GM19240 (cell line): ENCODE measurements around the gene LDAF1.
"Not testable (repeated sequence)": the region's sequence is repeated elsewhere in the genome, so short reads cannot be mapped to it uniquely, and the experiment has no call there.

Experiments used
- DNase-seq: peaks from one replicate; pipeline ENCODE4 v3.0.0; 2011; ENCODE audit warnings: low spot score; ENCODE audit not compliant: insufficient read length

The LDAF1 gene

GRCh38 chr16:21161211-21161610 lies 2.7 kb downstream of the LDAF1 start:
- DNase-seq = no peak

GRCh38 chr16:21162661-21163151 lies 4.2 kb downstream of the LDAF1 start:
- no peak for DNase-seq

- no peak for DNase-seq
These were observed 5.1 kb downstream of the LDAF1 start for GRCh38 chr16:21163576-21163975.

- no peak for DNase-seq
These were observed 6.2 kb downstream of the LDAF1 start for GRCh38 chr16:21164521-21165168.

GRCh38 chr16:21166561-21166961 lies 8.1 kb downstream of the LDAF1 start:
- no peak for DNase-seq

GRCh38 chr16:21167360-21167759 lies 8.9 kb downstream of the LDAF1 start:
- DNase-seq = no peak

- DNase-seq = no peak
These were observed 9.6 kb downstream of the LDAF1 start for GRCh38 chr16:21167929-21168602.

GRCh38 chr16:21169249-21169981 lies 10.9 kb downstream of the LDAF1 start:
- DNase-seq = no peak

GRCh38 chr16:21170116-21170515 lies 11.6 kb downstream of the LDAF1 start:
- not testable (repeated sequence) for DNase-seq

GRCh38 chr16:21172650-21173049 lies 14.2 kb downstream of the LDAF1 start:
- no peak for DNase-seq

GRCh38 chr16:21175397-21175796 lies 16.9 kb downstream of the LDAF1 start:
- DNase-seq = no peak

- DNase-seq = no peak
These were observed 20.9 kb downstream of the LDAF1 start for GRCh38 chr16:21179126-21179982.

- DNase-seq = no peak
These were observed 21.5 kb downstream of the LDAF1 start for GRCh38 chr16:21179983-21180365.

- DNase-seq = no peak
These were observed 25.5 kb downstream of the LDAF1 start for GRCh38 chr16:21183995-21184394.

- DNase-seq = no peak
These were observed 26.4 kb downstream of the LDAF1 start for GRCh38 chr16:21184834-21185233.

- DNase-seq = no peak
These were observed 27.3 kb downstream of the LDAF1 start for GRCh38 chr16:21185659-21186325.

- DNase-seq = no peak
These were observed 27.8 kb downstream of the LDAF1 start for GRCh38 chr16:21186326-21186691.

- DNase-seq = no peak
These were observed 30.8 kb downstream of the LDAF1 start for GRCh38 chr16:21189311-21189710.

GRCh38 chr16:21190013-21190412 lies 31.5 kb downstream of the LDAF1 start:
- no peak for DNase-seq

GRCh38 chr16:21190599-21190998 lies 32.1 kb downstream of the LDAF1 start:
- DNase-seq = no peak

- DNase-seq = no peak
These were observed 34.5 kb downstream of the LDAF1 start for GRCh38 chr16:21192991-21193390.
